Mucosa of descending colon (tissue), 3 donors: Measurements from ENCODE around the gene PRKCE. TPM values are rescaled to one million over a fixed set of nuclear protein-coding genes. Genes with fewer than 3 reads are reported as not detected.

Source experiments
- ATAC-seq: fragments of 200-7000 bp; cut with Tn5 transposase; one replicate; pipeline ENCODE4 v1.9.1; 2020; ENCODE audit warnings: mild to moderate bottlenecking, moderate library complexity
- DNase-seq, 3 donors: peaks; one replicate each; pipeline ENCODE4 v3.0.0-alpha.2; 2020
- H3K36me3 ChIP-seq: fragments of 200-600 bp; one replicate; pipeline ENCODE4 v1.8.0; 2021; ENCODE audit warnings: low read depth, mild to moderate bottlenecking
- H3K4me1 ChIP-seq: fragments of 200-600 bp; one replicate; pipeline ENCODE4 v1.8.0; 2021; ENCODE audit warnings: low read depth, mild to moderate bottlenecking
- H3K4me3 ChIP-seq: fragments of 200-600 bp; one replicate; pipeline ENCODE4 v1.8.0; 2021; ENCODE audit warnings: mild to moderate bottlenecking
- H3K9me3 ChIP-seq: fragments of 200-600 bp; one replicate; pipeline ENCODE4 v1.8.0; 2021; ENCODE audit warnings: mild to moderate bottlenecking
- CTCF ChIP-seq: fragments of 200-600 bp; IDR thresholded peaks from one replicate; pipeline ENCODE4 v1.8.0; 2022; ENCODE audit warnings: antibody characterized with exemption, mild to moderate bottlenecking
- intact Hi-C, 2 donors: fragments of 100-400 bp; cut with DNase I in 1 of 2; cut with micrococcal nuclease in 1 of 2; formaldehyde crosslinking; loops; one replicate each; pipeline versions ENCODE4 v1.11.0 to v1.11.1; 2022; cut with DNase I, micrococcal nuclease
- total RNA-seq, 3 donors: library from RNA; stranded (reverse); fragmentation: NEBNext Ultra II Directional in 2 of 3; extraction: Animal tissue kit (Norgen Biotek cat#: 25700) in 2 of 3; gene quantifications; one replicate each; pipeline versions ENCODE4 v1.2.1 to v1.2.4, GENCODE V29; 2021 to 2023
- donor health status: DM: no; HTN: no; CAD: no; lungs with moderate emphysema.
- donor health status: DM: no; HTN: no; CAD: no.
- donor health status: DM: no; HTN: yes; CAD: no.

PRKCE gene
- total RNA-seq, 3 donors from 2014 or later = 24.5 to 52.0 (median 32.7) TPM

- ATAC-seq = no peak
- TF ChIP-seq CTCF = no peak
- H3K36me3 ChIP-seq = no peaks in the 10 kb centered on the region
- H3K4me1 ChIP-seq = peaks cover 17% of the 10 kb centered on the region
- no peak for DNase-seq
- no peaks in the 10 kb centered on the region for H3K9me3 ChIP-seq
- intact Hi-C loops = loop anchor here in 1 of 2 donors (5.0 kb wide), 1 partner anchor 119 kb away; no protein-coding TSS in a partner anchor
- no peak overlapping the region for H3K4me3 ChIP-seq
Measured at GRCh38 chr2:45653122-45653913, 1.8 kb downstream of the PRKCE start.

- Histone ChIP-seq H3K4me3 (no peak overlapping the region), H3K9me3 (no peaks in the 10 kb centered on the region), H3K36me3 (no peaks in the 10 kb centered on the region), H3K4me1 (peaks cover 10% of the 10 kb centered on the region)
- DNase-seq (no peak), ATAC-seq (no peak)
- TF ChIP-seq CTCF = no peak
- intact Hi-C loops = loop anchor here in 1 of 2 donors (5.0 kb wide), 1 partner anchor 118 kb away; no protein-coding TSS in a partner anchor
Measured at GRCh38 chr2:45654250-45654649, 2.8 kb downstream of the PRKCE start.

- intact Hi-C loops = no loop called here
- no peak overlapping the region for H3K4me3 ChIP-seq
- DNase-seq (no peak), ATAC-seq (no peak)
- H3K4me1 ChIP-seq = no peaks in the 10 kb centered on the region
- TF ChIP-seq CTCF = no peak
- no peaks in the 10 kb centered on the region for H3K9me3 ChIP-seq
- H3K36me3 ChIP-seq = no peaks in the 10 kb centered on the region
Measured at GRCh38 chr2:45661828-45662227, 10.4 kb downstream of the PRKCE start.

- H3K9me3 ChIP-seq = no peaks in the 10 kb centered on the region
- intact Hi-C loops = no loop called here
- no peaks in the 10 kb centered on the region for H3K4me1 ChIP-seq
- no peak for ATAC-seq
- H3K36me3 ChIP-seq = no peaks in the 10 kb centered on the region
- no peak for DNase-seq
- TF ChIP-seq CTCF = no peak
- H3K4me3 ChIP-seq = no peak overlapping the region
Measured at GRCh38 chr2:45664635-45665261, 13.3 kb downstream of the PRKCE start.

- no peak for ATAC-seq
- Histone ChIP-seq H3K4me1 (no peaks in the 10 kb centered on the region), H3K4me3 (no peak overlapping the region), H3K36me3 (no peaks in the 10 kb centered on the region), H3K9me3 (no peaks in the 10 kb centered on the region)
- no peak for DNase-seq
- TF ChIP-seq CTCF = no peak
- intact Hi-C loops = no loop called here
Measured at GRCh38 chr2:45668509-45668908, 17.0 kb downstream of the PRKCE start.
